ENCODE measurements around the gene TUT4. TPM values are rescaled to one million over a fixed set of nuclear protein-coding genes. Genes with fewer than 3 reads are reported as not detected.

Gene TUT4
- total and polyA plus RNA-seq, 10 donors: 31.7 to 120 (median 79.2) TPM

GRCh38 chr1:52463891-52464290 is 89.0 kb downstream of the TUT4 start:
- no peak overlapping the region for H3K27ac ChIP-seq
- H3K4me1 ChIP-seq: no peaks in the 10 kb centered on the region
- TF ChIP-seq POLR2A (IDR thresholded peaks at IDR 0.05): no peak
- no peak for TF ChIP-seq CTCF (IDR thresholded peaks at IDR 0.05 in 8 of 11, conservative IDR thresholded peaks at IDR 0.05 in 3 of 11)
- TF ChIP-seq POLR2AphosphoS5 (IDR thresholded peaks at IDR 0.05): no peak
- intact Hi-C loops (cut with DNase I; ENCODE audit: low total_unique reads): no loop called here
- WGBS, 5 donors: 94 to 99% (median 96%) methylated on average over 5 of the region's 5 CpGs
- H3K9me3 ChIP-seq: no peaks in the 10 kb centered on the region
- H3K4me3 ChIP-seq: no peak overlapping the region
- H3K27me3 ChIP-seq (replicated peaks in 1 of 7): no peaks in the 10 kb centered on the region
- DNase-seq: no peak
- peaks cover 0 to 56% (median 13%) of the 10 kb centered on the region in 6 donors for H3K36me3 ChIP-seq

GRCh38 chr1:52461821-52462220 is 91.1 kb downstream of the TUT4 start:
- Histone ChIP-seq H3K4me1 (no peaks in the 10 kb centered on the region), H3K4me3 (no peak overlapping the region), H3K27ac (no peak overlapping the region), H3K36me3 (peaks cover 0 to 74% (median 13%) of the 10 kb centered on the region in 6 donors), H3K27me3 (replicated peaks in 1 of 7) (no peaks in the 10 kb centered on the region), H3K9me3 (no peaks in the 10 kb centered on the region)
- TF ChIP-seq CTCF (IDR thresholded peaks at IDR 0.05 in 8 of 11, conservative IDR thresholded peaks at IDR 0.05 in 3 of 11) (no peak), POLR2AphosphoS5 (IDR thresholded peaks at IDR 0.05) (no peak), POLR2A (IDR thresholded peaks at IDR 0.05) (no peak)
- intact Hi-C loops (cut with DNase I; ENCODE audit: low total_unique reads): no loop called here
- WGBS, 5 donors: 96 to 100% (median 100%) methylated on average over 1 of the region's 1 CpG
- no peak for DNase-seq

- Histone ChIP-seq H3K36me3 (peaks cover 0 to 71% (median 13%) of the 10 kb centered on the region in 6 donors), H3K9me3 (no peaks in the 10 kb centered on the region), H3K27ac (no peak overlapping the region), H3K27me3 (replicated peaks in 1 of 7) (no peaks in the 10 kb centered on the region), H3K4me1 (no peaks in the 10 kb centered on the region), H3K4me3 (no peak overlapping the region)
- no peak for DNase-seq
- 98 to 100% (median 100%) methylated on average over 1 of the region's 1 CpG for WGBS, 5 donors
- intact Hi-C loops (cut with DNase I; ENCODE audit: low total_unique reads): no loop called here
- TF ChIP-seq POLR2A (IDR thresholded peaks at IDR 0.05) (no peak), CTCF (IDR thresholded peaks at IDR 0.05 in 8 of 11, conservative IDR thresholded peaks at IDR 0.05 in 3 of 11) (no peak), POLR2AphosphoS5 (IDR thresholded peaks at IDR 0.05) (no peak)
Measured at GRCh38 chr1:52460694-52461093, 92.2 kb downstream of the TUT4 start.

- H3K4me3 ChIP-seq: no peak overlapping the region
- WGBS, 5 donors: 92 to 100% (median 98%) methylated on average over 2 of the region's 2 CpGs
- no peak overlapping the region for H3K27ac ChIP-seq
- TF ChIP-seq POLR2AphosphoS5 (IDR thresholded peaks at IDR 0.05) (no peak), POLR2A (IDR thresholded peaks at IDR 0.05) (no peak), CTCF (IDR thresholded peaks at IDR 0.05 in 8 of 11, conservative IDR thresholded peaks at IDR 0.05 in 3 of 11) (no peak)
- H3K9me3 ChIP-seq: no peaks in the 10 kb centered on the region
- H3K36me3 ChIP-seq: peaks cover 0 to 80% (median 7%) of the 10 kb centered on the region in 6 donors
- H3K27me3 ChIP-seq (replicated peaks in 1 of 7): no peaks in the 10 kb centered on the region
- no peaks in the 10 kb centered on the region for H3K4me1 ChIP-seq
- DNase-seq: no peak
- intact Hi-C loops (cut with DNase I; ENCODE audit: low total_unique reads): no loop called here
Measured at GRCh38 chr1:52455686-52456085, 97.2 kb downstream of the TUT4 start.
